HG02981 (cell line): Measurements from ENCODE around the gene CEP43.

ENCODE experiments used
- ATAC-seq: cut with Tn5 transposase; IDR thresholded peaks from one replicate; pipeline ENCODE4 v1.9.1; 2021; ENCODE audit warnings: mild to moderate bottlenecking, moderate library complexity; ENCODE audit not compliant: unreplicated experiment

Gene CEP43, protein sequence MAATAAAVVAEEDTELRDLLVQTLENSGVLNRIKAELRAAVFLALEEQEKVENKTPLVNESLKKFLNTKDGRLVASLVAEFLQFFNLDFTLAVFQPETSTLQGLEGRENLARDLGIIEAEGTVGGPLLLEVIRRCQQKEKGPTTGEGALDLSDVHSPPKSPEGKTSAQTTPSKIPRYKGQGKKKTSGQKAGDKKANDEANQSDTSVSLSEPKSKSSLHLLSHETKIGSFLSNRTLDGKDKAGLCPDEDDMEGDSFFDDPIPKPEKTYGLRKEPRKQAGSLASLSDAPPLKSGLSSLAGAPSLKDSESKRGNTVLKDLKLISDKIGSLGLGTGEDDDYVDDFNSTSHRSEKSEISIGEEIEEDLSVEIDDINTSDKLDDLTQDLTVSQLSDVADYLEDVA

DNA sequence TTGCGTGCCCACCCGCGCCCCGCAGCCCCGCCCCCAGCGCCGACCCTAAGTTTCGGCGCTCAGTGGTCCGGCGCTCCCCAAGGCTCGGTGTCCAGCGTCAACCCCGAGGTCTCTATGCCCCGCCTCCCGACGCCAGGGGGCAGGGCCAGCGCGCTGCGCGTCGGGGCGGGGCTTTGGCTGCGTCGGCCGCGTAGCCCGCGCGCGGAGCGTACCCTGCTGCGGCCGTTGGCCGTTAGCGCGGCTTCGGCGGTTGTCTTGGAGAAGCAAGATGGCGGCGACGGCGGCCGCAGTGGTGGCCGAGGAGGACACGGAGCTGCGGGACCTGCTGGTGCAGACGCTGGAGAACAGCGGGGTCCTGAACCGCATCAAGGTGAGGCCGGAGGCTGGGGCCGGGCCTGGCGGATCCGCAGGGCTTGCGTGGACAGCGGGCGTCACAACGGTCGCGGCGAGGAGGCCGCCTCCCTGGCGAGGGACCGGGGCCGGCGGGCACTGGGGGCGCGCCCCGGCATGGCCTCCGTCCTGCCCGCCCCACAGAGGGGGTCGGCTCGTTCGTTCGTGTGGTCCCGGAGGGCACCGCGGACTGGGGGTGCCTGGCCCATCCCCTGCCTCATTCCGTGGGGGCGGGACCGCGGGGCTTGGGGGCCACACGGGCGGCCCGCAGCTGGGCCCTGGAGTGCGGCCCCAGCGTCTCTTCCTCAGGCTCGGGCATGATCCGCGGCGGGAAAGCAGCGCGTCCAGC lies at the start of gene CEP43:
TSS of gene CEP43 (plus strand) at position 253 of the 739 bp plus-strand sequence. CDS start at position 269, 16 bp downstream.
- ATAC-seq = peak; percentile 88

DNA sequence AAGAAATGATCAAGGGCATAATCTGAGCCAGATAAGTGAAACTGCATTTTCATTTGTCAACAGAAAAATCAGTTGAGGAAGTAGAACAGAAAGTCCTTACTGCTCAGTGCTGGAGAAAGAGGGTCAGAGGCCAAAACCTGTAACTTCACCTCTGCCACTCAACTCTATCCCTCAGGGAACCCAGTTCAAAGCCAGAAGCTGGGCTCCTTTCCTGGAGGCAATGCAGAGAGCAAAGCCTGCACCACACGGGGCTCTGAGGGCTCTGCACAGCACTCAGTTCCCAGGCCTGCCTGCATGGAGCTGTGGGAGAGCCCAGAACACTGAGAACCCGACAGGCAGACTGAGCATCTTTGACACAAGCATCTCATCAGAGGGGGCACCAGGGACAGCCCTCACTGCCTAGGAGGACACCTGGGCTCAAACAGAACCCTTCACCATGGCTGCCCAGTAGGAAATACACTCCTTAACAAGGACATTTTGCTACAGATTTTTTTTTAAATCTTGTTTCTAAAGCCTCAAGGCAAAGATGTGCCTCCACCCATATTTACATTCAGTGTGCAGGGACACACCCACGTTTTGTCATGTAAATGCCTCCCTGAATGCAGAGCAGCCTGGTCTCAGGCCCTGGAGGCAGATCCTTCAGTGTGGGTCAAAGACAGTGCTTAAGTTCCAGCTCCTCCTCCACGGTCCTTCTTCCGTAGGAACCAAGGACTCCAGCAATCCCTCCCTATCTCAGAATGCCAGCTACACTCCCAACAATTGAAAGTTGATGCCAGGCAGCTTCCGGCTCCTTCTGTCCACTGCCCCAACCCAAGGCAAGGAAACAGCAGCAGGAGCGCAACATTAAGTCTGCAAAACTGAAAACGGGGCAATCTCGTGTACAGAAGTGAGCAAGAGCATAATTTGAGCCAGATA lies 49.4 kb upstream of the CEP43 start:
- ATAC-seq = no peak

DNA sequence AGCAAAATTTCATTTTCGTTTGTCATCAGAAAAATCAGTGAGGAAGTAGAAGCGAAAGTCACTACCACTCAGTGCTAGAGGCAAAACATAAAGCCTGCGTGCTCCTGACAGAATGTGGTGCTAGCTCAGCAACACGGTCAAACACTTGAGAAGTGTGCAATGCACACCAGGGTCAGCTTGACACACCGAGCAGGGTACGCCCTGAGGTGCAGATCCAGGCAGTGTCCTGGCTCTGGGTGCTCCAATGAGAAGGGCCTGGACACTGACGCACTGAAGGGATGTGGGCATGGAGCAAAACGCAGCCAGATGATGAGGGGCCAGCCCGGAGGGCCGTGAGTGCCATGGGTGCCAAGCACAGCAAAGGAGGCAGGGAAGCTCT lies 48.8 kb upstream of the CEP43 start:
- ATAC-seq = peak; percentile 29

DNA sequence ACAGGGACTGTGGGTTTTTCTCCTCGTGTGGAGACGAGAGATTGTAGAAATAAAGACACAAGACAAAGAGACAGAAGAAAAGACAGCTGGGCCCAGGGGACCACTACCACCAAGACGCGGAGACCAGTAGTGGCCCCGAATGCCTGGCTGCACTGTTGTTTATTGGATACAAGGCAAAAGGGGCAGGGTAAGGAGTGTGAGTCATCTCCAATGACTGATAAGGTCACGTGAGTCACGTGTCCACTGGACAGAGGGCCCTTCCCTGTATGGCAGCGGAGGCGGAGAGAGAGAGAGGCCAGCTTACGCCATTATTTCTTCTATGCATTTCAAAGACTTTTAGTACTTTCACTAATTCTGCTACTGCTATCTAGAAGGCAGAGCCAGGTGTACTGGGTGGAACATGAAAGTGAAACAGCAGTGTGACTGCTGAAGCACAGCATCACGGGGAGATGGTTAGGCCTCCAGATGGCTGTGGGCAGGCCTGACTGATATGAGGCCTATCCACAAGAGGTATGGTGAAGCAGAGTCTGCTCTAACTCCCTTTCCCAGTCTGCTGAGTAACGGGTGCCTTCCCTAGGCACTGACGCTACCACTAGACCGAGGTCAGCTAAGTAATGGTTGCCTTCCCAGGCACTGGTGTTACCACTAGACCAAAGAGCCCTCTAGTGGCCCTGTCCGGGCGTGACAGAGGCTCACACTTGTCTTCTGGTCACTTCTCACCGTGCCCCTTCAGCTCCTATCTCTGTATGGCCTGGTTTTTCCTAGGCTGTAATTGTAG lies 48.1 kb upstream of the CEP43 start:
- peak; percentile 97 for ATAC-seq

DNA sequence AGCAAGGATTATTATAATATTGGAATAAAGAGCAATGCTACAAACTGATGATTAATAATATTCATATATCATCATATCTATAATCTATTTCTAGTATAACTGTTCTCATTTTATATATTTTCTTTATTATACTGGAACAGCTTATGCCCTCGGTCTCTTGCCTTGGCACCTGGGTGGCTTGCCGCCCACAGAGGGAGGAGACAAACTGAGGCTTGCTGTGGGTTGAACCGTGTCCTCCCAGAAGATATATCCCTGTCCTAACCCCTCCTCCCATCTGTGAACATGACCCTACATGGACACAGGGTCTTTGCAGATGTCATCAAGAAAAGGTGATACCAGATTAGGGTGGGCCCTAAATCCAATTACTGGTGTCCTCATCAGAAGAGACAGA lies 47.5 kb upstream of the CEP43 start:
- no peak for ATAC-seq

DNA sequence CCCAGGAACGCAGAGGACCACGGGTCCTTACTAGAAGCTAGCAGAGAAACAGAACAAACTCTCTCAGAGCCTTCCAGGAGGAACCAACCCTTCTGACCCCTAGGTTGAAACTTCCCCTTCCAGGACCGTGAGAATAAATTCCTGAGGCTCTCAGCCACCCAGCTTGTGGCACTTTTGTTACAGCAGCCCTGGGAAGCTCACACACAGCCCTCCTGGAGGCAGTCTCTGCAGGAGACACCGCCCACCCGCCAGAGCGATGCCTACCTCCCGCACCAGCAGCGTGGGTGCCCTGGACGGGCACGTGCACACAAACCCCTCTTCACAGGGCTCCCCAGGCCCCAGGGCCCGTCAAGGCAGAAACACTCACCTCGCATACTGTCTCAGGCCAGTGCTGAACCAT lies 47.1 kb upstream of the CEP43 start:
- no peak for ATAC-seq

DNA sequence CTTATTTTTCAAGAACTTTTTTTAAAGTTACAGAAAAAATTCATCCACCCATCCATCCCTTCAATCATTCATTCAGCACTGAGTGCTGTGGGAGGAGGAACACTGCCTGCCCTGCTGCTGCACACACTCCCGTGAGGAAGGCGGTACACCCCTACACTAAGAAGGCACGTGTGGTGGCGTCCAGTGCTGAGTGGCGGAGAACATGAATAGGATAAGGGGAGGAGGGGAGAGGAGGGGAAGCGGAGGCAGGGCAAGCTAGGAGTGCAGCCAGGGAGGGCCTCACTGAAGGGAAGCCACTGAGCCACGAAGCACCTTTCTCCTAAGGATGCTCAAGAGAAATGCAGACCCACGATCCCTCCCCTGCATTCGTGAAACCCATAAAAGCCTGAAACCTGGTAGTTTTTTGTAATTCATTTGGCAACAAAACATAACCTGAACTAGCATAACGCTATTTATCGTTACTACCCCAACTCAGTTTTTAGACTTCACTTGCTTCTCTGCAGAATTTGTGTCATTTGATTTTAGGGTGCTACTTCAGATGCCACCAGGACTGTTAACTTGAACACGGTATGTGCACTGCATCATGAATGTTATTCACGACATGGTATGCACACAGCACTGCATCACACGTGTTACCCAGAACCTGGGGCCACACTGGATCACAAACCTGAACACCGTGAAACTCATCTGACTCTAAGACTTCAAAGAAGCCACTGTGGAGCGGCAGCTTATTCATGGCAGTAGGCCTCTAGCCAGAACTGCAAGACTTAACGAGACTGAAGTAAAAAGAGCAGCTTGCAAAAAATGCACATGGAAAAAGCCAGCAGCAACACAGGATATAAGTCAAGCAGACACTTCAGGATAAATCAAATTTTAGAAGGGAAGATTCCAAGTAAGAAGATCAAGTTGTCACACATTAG lies 46.4 kb upstream of the CEP43 start:
- no peak for ATAC-seq

DNA sequence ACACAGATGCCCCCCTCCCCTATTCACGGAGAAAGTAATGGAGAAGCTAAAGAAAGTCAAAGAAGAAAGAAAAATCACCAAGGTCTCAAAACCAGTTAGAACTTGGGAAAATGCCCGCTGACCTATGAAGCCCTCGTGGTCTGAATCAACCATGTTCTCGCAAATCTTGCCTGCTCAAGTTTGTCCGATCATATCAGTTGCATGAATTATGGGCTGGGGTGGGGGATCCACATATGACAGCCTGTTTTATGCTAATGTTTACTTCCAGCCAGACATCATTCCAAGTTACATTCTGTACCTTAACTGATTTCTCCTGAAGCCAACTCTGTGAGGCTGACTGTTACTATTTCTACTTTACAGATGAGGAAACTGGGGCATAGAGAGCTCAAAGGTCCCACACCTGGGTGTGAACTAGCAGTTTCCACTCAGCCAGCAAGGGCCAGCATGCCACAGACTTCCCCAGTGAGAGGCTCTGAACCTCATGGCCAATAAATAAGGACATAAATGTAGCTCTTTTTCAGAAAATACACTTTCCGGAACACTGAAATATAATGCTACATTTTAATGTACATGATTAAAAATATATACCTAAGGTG lies 45.0 kb upstream of the CEP43 start:
- ATAC-seq = no peak

DNA sequence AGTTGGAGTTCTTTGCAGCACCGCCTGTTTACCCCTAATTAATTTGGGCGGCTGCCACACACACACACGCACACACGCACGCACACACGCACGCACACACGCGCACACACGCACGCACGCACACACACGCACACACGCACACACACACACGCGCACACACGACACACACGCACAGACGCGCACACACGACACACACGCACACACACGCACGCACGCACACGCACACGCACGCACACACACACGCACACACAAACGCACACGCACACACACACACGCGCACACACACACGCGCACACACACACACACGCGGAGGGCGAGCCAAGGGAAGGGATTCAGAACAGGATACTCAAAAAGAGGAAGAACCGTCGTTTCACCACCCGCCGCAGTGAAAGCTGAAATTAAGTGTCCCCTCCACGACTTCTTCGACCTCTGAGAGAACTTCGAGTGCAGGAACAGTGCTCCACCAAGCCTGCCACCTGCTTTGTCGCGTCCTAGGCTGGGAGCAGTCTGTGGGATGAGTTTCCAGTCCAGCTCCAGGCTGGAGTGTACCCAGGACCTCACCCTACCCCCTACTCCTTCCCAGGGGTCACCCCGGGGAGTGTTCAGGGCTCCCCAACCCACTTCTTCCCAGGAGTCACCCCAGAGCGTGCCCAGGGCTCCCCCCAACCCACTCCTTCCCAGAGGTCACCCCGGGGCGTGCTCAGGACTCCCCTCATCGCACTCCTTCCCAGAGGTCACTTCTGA lies 43.9 kb upstream of the CEP43 start:
- ATAC-seq = no peak

DNA sequence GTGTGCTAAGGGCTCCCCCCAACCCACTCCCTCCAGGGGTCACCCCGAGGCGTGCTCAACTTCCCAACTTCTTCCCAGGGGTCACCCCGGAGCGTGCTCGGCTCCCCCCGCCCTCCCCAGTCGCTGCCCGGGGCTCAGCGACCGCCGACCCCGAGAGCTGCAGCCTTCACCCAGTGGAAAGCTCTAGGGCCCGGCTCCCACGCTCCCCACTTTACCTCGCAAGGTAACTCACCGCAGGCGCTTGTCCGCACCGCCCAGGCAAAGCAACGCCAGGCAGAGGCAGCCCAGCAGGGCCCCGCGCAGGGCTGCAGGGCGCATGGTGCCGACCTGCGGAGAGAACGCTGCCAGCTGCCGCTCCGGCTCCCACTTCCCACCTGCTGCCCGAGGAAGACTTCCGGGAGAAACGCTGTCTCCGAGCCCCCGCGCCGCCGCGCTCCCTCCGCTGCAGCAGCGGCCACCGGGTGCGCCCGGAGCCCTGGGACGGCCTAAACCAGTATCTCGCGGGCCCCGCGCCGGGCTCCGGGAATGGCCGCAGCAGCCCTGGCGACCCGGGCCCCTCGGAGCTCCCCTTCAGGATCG lies 43.2 kb upstream of the CEP43 start:
- ATAC-seq = peak; percentile 4

DNA sequence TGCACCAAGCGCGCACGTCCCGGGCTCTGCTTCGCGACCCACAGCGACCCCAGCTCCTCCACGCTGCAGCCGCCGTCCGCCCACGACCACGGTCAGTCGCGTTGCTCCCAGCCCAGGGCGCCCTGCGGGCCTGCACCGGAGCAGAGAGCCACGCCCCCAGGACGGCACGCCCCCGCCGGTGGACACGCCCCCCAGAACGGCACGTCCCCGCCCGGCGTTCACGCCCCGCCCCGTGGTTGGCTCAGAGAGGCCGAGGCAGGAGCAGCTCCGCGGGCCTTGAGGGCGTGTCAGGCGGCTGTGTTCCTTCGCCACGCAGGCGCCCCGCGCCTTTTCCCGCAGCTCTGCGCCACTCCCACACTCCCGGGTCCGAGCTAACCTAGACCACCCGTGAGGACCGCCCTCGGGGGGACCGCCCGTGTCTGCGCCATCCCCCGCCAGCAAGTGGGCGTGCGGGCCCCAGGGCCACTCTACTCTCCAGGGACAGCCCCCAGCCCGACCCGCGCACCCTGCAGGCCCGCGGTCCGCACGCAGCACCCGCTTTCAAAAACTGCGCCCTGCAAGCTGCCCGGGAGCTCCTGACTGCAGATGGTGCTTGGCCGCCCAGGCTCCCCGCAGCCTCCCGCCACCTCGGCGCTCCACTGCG lies 42.6 kb upstream of the CEP43 start, which contains the start of gene RNASET2:
TSS of gene RNASET2 (minus strand) at position 107 of the 643 bp plus-strand sequence. CDS start 368 bp downstream, outside the sequence.
- peak; percentile 62 for ATAC-seq

DNA sequence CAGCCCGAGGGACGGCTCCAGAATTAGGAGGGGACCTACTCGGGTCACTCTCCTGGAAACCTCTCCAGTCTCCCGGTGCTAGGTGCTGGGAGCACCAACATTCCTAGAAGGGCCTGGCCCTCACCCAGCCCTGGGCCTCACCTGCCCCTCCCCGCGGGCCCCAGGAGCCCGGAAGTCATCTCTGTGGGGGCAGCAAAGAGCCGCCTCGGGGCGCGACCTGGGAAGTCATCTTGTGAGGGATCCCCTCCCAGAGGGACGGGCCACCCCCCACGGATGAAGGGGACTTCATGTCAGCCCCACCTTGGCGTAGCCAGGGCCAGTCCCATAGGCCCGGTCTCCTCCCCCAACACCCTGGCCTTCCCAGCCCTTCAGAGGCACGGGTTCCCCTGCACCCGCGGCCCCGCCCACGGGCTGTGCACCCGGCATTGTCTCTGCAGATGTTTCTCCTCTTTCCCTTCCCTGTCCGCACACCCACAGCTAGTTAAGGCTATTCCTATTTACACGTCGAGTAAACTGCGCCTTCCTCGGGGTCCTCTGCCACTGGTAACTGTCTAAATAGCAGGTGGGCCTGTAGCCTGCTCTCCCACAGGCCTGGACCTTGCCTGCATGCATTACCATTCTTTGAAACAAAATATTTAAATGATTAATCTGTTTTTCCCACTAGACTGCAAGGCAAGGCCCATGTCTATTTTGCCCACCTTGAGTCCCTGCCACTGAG lies 42.0 kb upstream of the CEP43 start:
- peak; percentile 27 for ATAC-seq

DNA sequence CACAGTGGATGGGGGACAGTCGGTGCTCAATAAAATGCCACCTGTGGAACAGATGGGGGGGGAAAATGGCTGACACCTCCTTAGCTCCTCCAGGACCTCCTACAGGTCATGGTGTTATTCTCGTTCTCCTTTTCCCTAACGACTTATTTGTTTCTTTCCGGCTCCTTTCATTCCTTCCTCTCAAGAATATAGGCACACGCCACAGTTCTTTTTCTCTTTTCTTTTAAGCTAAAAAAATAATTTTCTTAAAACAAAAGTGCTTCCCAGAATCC lies 41.5 kb upstream of the CEP43 start:
- no peak for ATAC-seq

DNA sequence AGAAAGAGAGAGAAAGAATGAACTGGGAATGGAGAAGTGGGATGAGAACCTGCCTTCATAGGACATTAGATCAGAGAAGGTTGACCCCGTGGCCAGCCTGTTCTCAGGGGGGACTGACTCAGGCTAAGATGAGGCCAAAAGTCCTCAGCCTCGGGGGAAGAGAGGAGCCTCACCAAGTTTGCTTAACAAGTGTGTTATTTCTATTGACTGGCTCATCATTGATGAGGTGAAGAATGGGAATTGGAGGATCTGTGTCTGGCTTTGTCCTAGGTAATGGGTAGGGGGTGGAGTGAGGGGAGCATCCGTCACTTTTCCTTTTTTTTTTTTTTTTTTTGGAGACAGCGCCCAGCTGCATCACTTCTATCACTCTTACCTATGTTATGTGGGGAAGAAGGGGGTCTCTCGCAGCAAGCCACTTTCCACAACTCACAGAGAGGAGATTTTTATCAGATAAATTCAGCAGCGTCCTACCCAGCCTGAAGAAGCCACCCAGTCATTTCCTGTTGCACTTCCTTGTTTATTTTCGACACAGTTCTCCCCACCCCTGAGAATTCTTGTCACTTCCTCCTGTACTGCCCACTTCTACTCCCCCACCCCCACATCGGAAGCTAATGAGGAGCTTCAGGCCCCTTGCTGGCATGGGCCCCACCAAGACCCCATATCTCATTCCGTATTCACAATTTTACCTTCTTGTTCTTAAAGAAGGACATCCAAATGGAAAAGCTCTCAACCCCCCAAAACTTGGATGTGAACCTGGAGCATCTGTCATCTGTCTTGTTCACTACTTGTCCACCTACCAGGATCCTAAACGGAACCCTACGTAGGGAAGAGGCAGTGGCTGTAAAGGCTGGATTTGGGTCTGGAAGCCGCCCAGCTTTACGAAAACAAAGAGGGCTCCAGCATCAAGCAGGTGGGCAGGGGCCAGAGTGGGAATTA lies 40.0 kb upstream of the CEP43 start:
- ATAC-seq = no peak

DNA sequence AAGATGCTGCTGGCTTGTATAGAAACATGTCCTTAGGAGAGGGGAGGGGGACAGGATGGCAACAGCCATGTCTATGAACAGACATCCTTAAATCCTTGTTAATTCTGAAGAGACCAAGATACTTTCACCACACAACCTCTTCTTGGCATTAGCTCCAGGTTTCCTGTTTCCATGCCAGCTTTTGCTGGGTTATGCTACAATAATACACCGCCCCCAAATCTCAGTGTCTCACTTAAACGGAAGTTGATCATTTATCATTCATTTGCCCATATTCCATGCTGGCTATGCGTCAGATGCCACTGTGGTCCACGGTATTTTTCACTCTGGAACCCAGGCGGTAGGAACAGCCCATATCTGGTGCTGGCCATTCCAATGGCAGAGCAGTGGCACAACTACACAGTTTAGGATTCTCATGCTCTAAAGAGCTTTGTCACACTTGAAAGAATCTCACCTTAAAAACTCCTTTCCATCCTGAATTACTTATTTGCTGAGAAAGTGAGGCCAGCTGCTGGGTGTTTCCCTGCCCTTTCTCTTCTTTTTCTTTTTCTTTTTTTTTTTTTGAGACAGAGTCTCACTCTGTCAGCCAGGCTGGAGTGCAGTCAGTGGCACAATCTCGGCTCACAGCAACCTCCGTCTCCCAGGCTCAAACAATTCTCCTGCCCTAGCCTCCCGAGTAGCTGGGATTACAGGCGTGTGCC lies 39.1 kb upstream of the CEP43 start:
- no peak for ATAC-seq
